Esophagus muscularis mucosa (tissue), 4 donors: ENCODE measurements around the gene ZNF732. TPM values are rescaled to one million over a fixed set of nuclear protein-coding genes. Genes with fewer than 3 reads are reported as not detected.
"Not testable (repeated sequence)": the region's sequence is repeated elsewhere in the genome, so short reads cannot be mapped to it uniquely, and the experiment has no call there.

Experiments
- DNase-seq: peaks from one replicate; pipeline ENCODE4 v3.0.0-alpha.2; 2017; ENCODE audit errors: extremely low spot score
- H3K27ac ChIP-seq, 4 donors: fragments of 200-600 bp; sonication (generic); replicated peaks in 1 of 4; 1 replicate in 3 of 4; 2 replicates in 1 of 4; pipeline ENCODE4 v1.5.1; 2016 to 2019; ENCODE audit warnings: mild to moderate bottlenecking in 1 of 4
- H3K27me3 ChIP-seq, 4 donors: fragments of 200-600 bp; sonication (generic); one replicate each; pipeline versions ENCODE4 v1.5.1 to v1.6.0; 2016 to 2019
- H3K36me3 ChIP-seq, 4 donors: fragments of 200-600 bp; sonication (generic); one replicate each; pipeline ENCODE4 v1.5.1; 2016 to 2019
- H3K4me1 ChIP-seq, 4 donors: fragments of 200-600 bp; sonication (generic); one replicate each; pipeline ENCODE4 v1.5.1; 2016 to 2019
- H3K4me3 ChIP-seq, 4 donors: fragments of 200-600 bp; sonication (generic); 1 replicate in 2 of 4; 2 replicates in 2 of 4; pipeline ENCODE4 v1.5.1; 2016 to 2019; ENCODE audit warnings: mild to moderate bottlenecking in 4 of 4, moderate library complexity in 1 of 4
- H3K9me3 ChIP-seq, 4 donors: fragments of 200-600 bp; sonication (generic); 1 replicate in 3 of 4; 2 replicates in 1 of 4; pipeline ENCODE4 v1.5.1; 2016 to 2019
- CTCF ChIP-seq, 3 experiments: fragments of 200-600 bp in 2 of 3; fragments of 450-650 bp in 1 of 3; sonication (generic) in 2 of 3; IDR thresholded peaks; one replicate each; pipeline ENCODE4 v1.5.1; 2017 to 2019; ENCODE audit warnings: antibody characterized with exemption in 3 of 3, mild to moderate bottlenecking in 2 of 3, moderate library complexity in 1 of 3
- EP300 ChIP-seq: sonication (generic); formaldehyde crosslinking; IDR thresholded peaks from one replicate; pipeline ENCODE4 v1.6.1; 2017; ENCODE audit warnings: antibody characterized with exemption
- POLR2A ChIP-seq: fragments of 450-650 bp; IDR thresholded peaks from one replicate; pipeline ENCODE4 v1.6.1; 2017; ENCODE audit warnings: antibody characterized with exemption, moderate library complexity, mild to moderate bottlenecking, low read depth
- POLR2AphosphoS5 ChIP-seq, 2 donors: sonication (generic); formaldehyde crosslinking; IDR thresholded peaks; one replicate each; pipeline ENCODE4 v1.6.1; 2017; ENCODE audit warnings: antibody characterized with exemption in 2 of 2
- WGBS: methylation state at CpG from one replicate; pipeline ENCODE4 v1.1.5; 2018; 5-methylcytosine and 5-hydroxymethylcytosine counted together
- intact Hi-C: fragments of 100-400 bp; cut with DNase I; formaldehyde crosslinking; loops from one replicate; pipeline ENCODE4 v1.15.1; 2023
- total RNA-seq, 4 donors: library from RNA; depleted of rRNA; stranded (reverse); fragments of >200 nt; gene quantifications; one replicate each; pipeline versions ENCODE4 v1.1.0 to v1.2.1, GENCODE V29; 2016

Gene ZNF732
- total RNA-seq, 4 donors from 2014 or later, result 0.50 TPM; not detected in 3

GRCh38 chr4:271492-272103 lies 33.7 kb downstream of the ZNF732 start:
- intact Hi-C loops, result loop anchor here (10.0 kb wide), 1 partner anchor 103 kb away; no protein-coding TSS in a partner anchor
- no peak for DNase-seq
- no peak overlapping the region for H3K27ac ChIP-seq
- H3K27me3 ChIP-seq, result no peaks in the 10 kb centered on the region
- peaks cover 7 to 98% (median 95%) of the 10 kb centered on the region in 4 donors for H3K9me3 ChIP-seq
- H3K36me3 ChIP-seq, result peaks cover 0 to 26% (median 11%) of the 10 kb centered on the region in 4 donors
- H3K4me1 ChIP-seq, result no peaks in the 10 kb centered on the region
- WGBS, result 93% methylated on average over 3 of the region's 3 CpGs
- H3K4me3 ChIP-seq, result no peak overlapping the region
- no peak for TF ChIP-seq POLR2AphosphoS5 (IDR thresholded peaks at IDR 0.05)
- TF ChIP-seq EP300, result no peak
- no peak for TF ChIP-seq CTCF (IDR thresholded peaks at IDR 0.05)
- TF ChIP-seq POLR2A, result no peak

GRCh38 chr4:259240-259639 lies 46.0 kb downstream of the ZNF732 start:
- Histone ChIP-seq H3K9me3 (peaks cover 0 to 98% (median 86%) of the 10 kb centered on the region in 4 donors), H3K36me3 (peaks cover 0 to 21% (median 6%) of the 10 kb centered on the region in 4 donors)
- H3K27ac ChIP-seq, DNase-seq, H3K27me3 ChIP-seq, intact Hi-C loops, H3K4me3 ChIP-seq, H3K4me1 ChIP-seq: not testable (repeated sequence)
- 73% methylated on average over 11 of the region's 11 CpGs for WGBS

GRCh38 chr4:256492-256891 lies 48.8 kb downstream of the ZNF732 start:
- intact Hi-C loops, result no loop called here
- no peaks in the 10 kb centered on the region for H3K27me3 ChIP-seq
- H3K4me1 ChIP-seq, result no peaks in the 10 kb centered on the region
- 96% methylated on average over 12 of the region's 13 CpGs for WGBS
- H3K27ac ChIP-seq, result no peak overlapping the region
- peaks cover 0 to 98% (median 86%) of the 10 kb centered on the region in 4 donors for H3K9me3 ChIP-seq
- DNase-seq, result no peak
- peaks cover 0 to 24% (median 10%) of the 10 kb centered on the region in 4 donors for H3K36me3 ChIP-seq
- no peak for TF ChIP-seq POLR2AphosphoS5 (IDR thresholded peaks at IDR 0.05)
- no peak for TF ChIP-seq CTCF (IDR thresholded peaks at IDR 0.05)
- TF ChIP-seq EP300, result no peak
- no peak overlapping the region for H3K4me3 ChIP-seq

GRCh38 chr4:253936-254756 lies 51.1 kb downstream of the ZNF732 start:
- Histone ChIP-seq H3K4me1 (no peaks in the 10 kb centered on the region), H3K9me3 (peaks cover 0 to 86% (median 81%) of the 10 kb centered on the region in 4 donors), H3K27ac (no peak overlapping the region), H3K27me3 (no peaks in the 10 kb centered on the region), H3K4me3 (no peak overlapping the region), H3K36me3 (peaks cover 0 to 16% (median 10%) of the 10 kb centered on the region in 4 donors)
- intact Hi-C loops, result no loop called here
- TF ChIP-seq POLR2A (no peak), CTCF (IDR thresholded peaks at IDR 0.05) (no peak), POLR2AphosphoS5 (IDR thresholded peaks at IDR 0.05) (no peak), EP300 (no peak)
- DNase-seq, result no peak
- 88% methylated on average over 5 of the region's 5 CpGs for WGBS

- TF ChIP-seq CTCF (IDR thresholded peaks at IDR 0.05), result no peak
- TF ChIP-seq POLR2AphosphoS5 (IDR thresholded peaks at IDR 0.05), result no peak
- no peak for TF ChIP-seq EP300
- no peak for TF ChIP-seq POLR2A
- no peak overlapping the region for H3K4me3 ChIP-seq
- no peak for DNase-seq
- H3K36me3 ChIP-seq, result peaks cover 0 to 16% (median 10%) of the 10 kb centered on the region in 4 donors
- 98% methylated on average over 2 of the region's 2 CpGs for WGBS
- no peaks in the 10 kb centered on the region for H3K27me3 ChIP-seq
- H3K4me1 ChIP-seq, result no peaks in the 10 kb centered on the region
- H3K9me3 ChIP-seq, result peaks cover 0 to 72% (median 68%) of the 10 kb centered on the region in 4 donors
- intact Hi-C loops, result no loop called here
- no peak overlapping the region for H3K27ac ChIP-seq
Observed at GRCh38 chr4:252065-252601, 53.1 kb downstream of the ZNF732 start.
